Measurements from ENCODE around the gene SERGEF. TPM values are rescaled to one million over a fixed set of nuclear protein-coding genes. Genes with fewer than 3 reads are reported as not detected.

Gene SERGEF
- total and polyA plus RNA-seq, 2 experiments from 2014 or later: 18.3 to 23.2 TPM

- no peak for DNase-seq
- Histone ChIP-seq H3K27me3 (replicated peaks; ENCODE audit: insufficient read depth) (no peaks in the 10 kb centered on the region; the same call in 1 of the 2 replicates), H3K4me2 (ENCODE audit: unreplicated experiment) (no peak overlapping the region), H3K79me2 (ENCODE audit: insufficient read depth) (no peaks in the 10 kb centered on the region), H3K27ac (no peak overlapping the region), H3K9me2 (ENCODE audit: insufficient read depth) (no peaks in the 10 kb centered on the region), H2AFZ (no peak overlapping the region), H4K20me1 (ENCODE audit: insufficient read depth) (no peaks in the 10 kb centered on the region), H3K4me1 (ENCODE audit: insufficient read depth) (no peaks in the 10 kb centered on the region), H3K36me3 (ENCODE audit: low read depth) (no peaks in the 10 kb centered on the region), H3K9ac (no peak overlapping the region), H3K4me3 (no peak overlapping the region), H3F3A (ENCODE audit: insufficient read depth) (no peaks in the 10 kb centered on the region), H3K9me3 (ENCODE audit: low read depth) (no peaks in the 10 kb centered on the region)
- TF ChIP-seq EZH2phosphoT487 (IDR thresholded peaks at IDR 0.05; ENCODE audit: insufficient read depth, low read depth) (no peak), EZH2 (IDR thresholded peaks at IDR 0.05; ENCODE audit: insufficient read depth, poor library complexity, severe bottlenecking) (no peak)
- in situ Hi-C loops (cut with MboI): no loop called here
- 73 to 78% methylated on average over 16 to 17 of the region's 17 CpGs for WGBS, 2 experiments (ENCODE audit: low coverage in 1 of 2, low lambda C conversion rate in 2 of 2, missing lambda C conversion rate in 2 of 2)
Measured at GRCh38 chr11:17771415-17771814, 241.4 kb downstream of the SERGEF start.

GRCh38 chr11:17770917-17771316 is 241.9 kb downstream of the SERGEF start:
- TF ChIP-seq EZH2 (IDR thresholded peaks at IDR 0.05; ENCODE audit: insufficient read depth, poor library complexity, severe bottlenecking) (no peak), EZH2phosphoT487 (IDR thresholded peaks at IDR 0.05; ENCODE audit: insufficient read depth, low read depth) (no peak)
- no peak overlapping the region for H3K27ac ChIP-seq
- H3F3A ChIP-seq (ENCODE audit: insufficient read depth): no peaks in the 10 kb centered on the region
- in situ Hi-C loops (cut with MboI): no loop called here
- DNase-seq: no peak
- no peak overlapping the region for H3K4me3 ChIP-seq
- H3K9ac ChIP-seq: no peak overlapping the region
- H3K4me2 ChIP-seq (ENCODE audit: unreplicated experiment): no peak overlapping the region
- H3K36me3 ChIP-seq (ENCODE audit: low read depth): no peaks in the 10 kb centered on the region
- H2AFZ ChIP-seq: no peak overlapping the region
- H3K79me2 ChIP-seq (ENCODE audit: insufficient read depth): no peaks in the 10 kb centered on the region
- H3K9me2 ChIP-seq (ENCODE audit: insufficient read depth): no peaks in the 10 kb centered on the region
- H3K4me1 ChIP-seq (ENCODE audit: insufficient read depth): no peaks in the 10 kb centered on the region
- H4K20me1 ChIP-seq (ENCODE audit: insufficient read depth): no peaks in the 10 kb centered on the region
- no peaks in the 10 kb centered on the region for H3K27me3 ChIP-seq (replicated peaks; ENCODE audit: insufficient read depth)
- no peaks in the 10 kb centered on the region for H3K9me3 ChIP-seq (ENCODE audit: low read depth)

GRCh38 chr11:17770048-17770652 is 242.7 kb downstream of the SERGEF start:
- in situ Hi-C loops (cut with MboI): no loop called here
- WGBS, 2 experiments (ENCODE audit: low coverage in 1 of 2, low lambda C conversion rate in 2 of 2, missing lambda C conversion rate in 2 of 2): 73 to 75% methylated on average over 9 of the region's 9 CpGs
- TF ChIP-seq EZH2phosphoT487 (IDR thresholded peaks at IDR 0.05; ENCODE audit: insufficient read depth, low read depth) (no peak), EZH2 (IDR thresholded peaks at IDR 0.05; ENCODE audit: insufficient read depth, poor library complexity, severe bottlenecking) (no peak)

GRCh38 chr11:17769218-17769617 is 243.6 kb downstream of the SERGEF start:
- TF ChIP-seq EZH2phosphoT487 (IDR thresholded peaks at IDR 0.05; ENCODE audit: insufficient read depth, low read depth): no peak
- no peak for TF ChIP-seq EZH2 (IDR thresholded peaks at IDR 0.05; ENCODE audit: insufficient read depth, poor library complexity, severe bottlenecking)
- Histone ChIP-seq H3K27ac (no peak overlapping the region), H4K20me1 (ENCODE audit: insufficient read depth) (no peaks in the 10 kb centered on the region), H3K27me3 (replicated peaks; ENCODE audit: insufficient read depth) (no peaks in the 10 kb centered on the region), H3K9ac (no peak overlapping the region), H2AFZ (no peak overlapping the region), H3F3A (ENCODE audit: insufficient read depth) (no peaks in the 10 kb centered on the region), H3K4me1 (ENCODE audit: insufficient read depth) (no peaks in the 10 kb centered on the region), H3K4me3 (no peak overlapping the region), H3K36me3 (ENCODE audit: low read depth) (no peaks in the 10 kb centered on the region), H3K4me2 (ENCODE audit: unreplicated experiment) (no peak overlapping the region), H3K9me2 (ENCODE audit: insufficient read depth) (no peaks in the 10 kb centered on the region), H3K9me3 (ENCODE audit: low read depth) (no peaks in the 10 kb centered on the region), H3K79me2 (ENCODE audit: insufficient read depth) (no peaks in the 10 kb centered on the region)
- 38 to 54% methylated on average over 1 of the region's 1 CpG for WGBS, 2 experiments (ENCODE audit: low coverage in 1 of 2, low lambda C conversion rate in 2 of 2, missing lambda C conversion rate in 2 of 2)
- DNase-seq: no peak
- in situ Hi-C loops (cut with MboI): no loop called here

More at GRCh38 chr11:17770048-17770652, 242.7 kb downstream of the SERGEF start:
- no peaks in the 10 kb centered on the region for H3K4me1 ChIP-seq (ENCODE audit: insufficient read depth)
- H3K4me3 ChIP-seq: no peak overlapping the region
- H3K79me2 ChIP-seq (ENCODE audit: insufficient read depth): no peaks in the 10 kb centered on the region
- H3K4me2 ChIP-seq (ENCODE audit: unreplicated experiment): no peak overlapping the region
- no peaks in the 10 kb centered on the region for H4K20me1 ChIP-seq (ENCODE audit: insufficient read depth)
- no peaks in the 10 kb centered on the region for H3K27me3 ChIP-seq (replicated peaks; ENCODE audit: insufficient read depth)
- no peaks in the 10 kb centered on the region for H3K36me3 ChIP-seq (ENCODE audit: low read depth)
- no peaks in the 10 kb centered on the region for H3F3A ChIP-seq (ENCODE audit: insufficient read depth)
- no peak overlapping the region for H3K27ac ChIP-seq
- no peak overlapping the region for H3K9ac ChIP-seq
- H3K9me3 ChIP-seq (ENCODE audit: low read depth): no peaks in the 10 kb centered on the region
- no peak for DNase-seq
- H2AFZ ChIP-seq: no peak overlapping the region
- H3K9me2 ChIP-seq (ENCODE audit: insufficient read depth): no peaks in the 10 kb centered on the region

- H3K4me3 ChIP-seq: no peak overlapping the region
- H3K4me1 ChIP-seq (ENCODE audit: insufficient read depth): no peaks in the 10 kb centered on the region
- in situ Hi-C loops (cut with MboI): no loop called here
- H3K9me3 ChIP-seq (ENCODE audit: low read depth): no peaks in the 10 kb centered on the region
- no peak overlapping the region for H2AFZ ChIP-seq
- 57% methylated on average over 4 to 7 of the region's 7 CpGs for WGBS, 2 experiments (ENCODE audit: low coverage in 1 of 2, low lambda C conversion rate in 2 of 2, missing lambda C conversion rate in 2 of 2)
- no peak for TF ChIP-seq EZH2 (IDR thresholded peaks at IDR 0.05; ENCODE audit: insufficient read depth, poor library complexity, severe bottlenecking)
- no peak for TF ChIP-seq EZH2phosphoT487 (IDR thresholded peaks at IDR 0.05; ENCODE audit: insufficient read depth, low read depth)
- no peaks in the 10 kb centered on the region for H3K9me2 ChIP-seq (ENCODE audit: insufficient read depth)
- no peaks in the 10 kb centered on the region for H4K20me1 ChIP-seq (ENCODE audit: insufficient read depth)
- H3K27me3 ChIP-seq (replicated peaks; ENCODE audit: insufficient read depth): no peaks in the 10 kb centered on the region
- H3K79me2 ChIP-seq (ENCODE audit: insufficient read depth): no peaks in the 10 kb centered on the region
- H3K27ac ChIP-seq: no peak overlapping the region
- no peaks in the 10 kb centered on the region for H3F3A ChIP-seq (ENCODE audit: insufficient read depth)
- no peak overlapping the region for H3K4me2 ChIP-seq (ENCODE audit: unreplicated experiment)
- no peak for DNase-seq
- no peak overlapping the region for H3K9ac ChIP-seq
- no peaks in the 10 kb centered on the region for H3K36me3 ChIP-seq (ENCODE audit: low read depth)
Measured at GRCh38 chr11:17768547-17768946, 244.3 kb downstream of the SERGEF start.
